ENCODE results near the gene NTMT1. TPM values are rescaled to one million over a fixed set of nuclear protein-coding genes. Genes with fewer than 3 reads are reported as not detected.
A peak's percentile ranks its signal among the peaks of the same experiment; 100 is the strongest.

The NTMT1 gene
- total RNA-seq, 4 donors from 2014 or later: 1.8 to 30.8 (median 21.6) TPM

DNA sequence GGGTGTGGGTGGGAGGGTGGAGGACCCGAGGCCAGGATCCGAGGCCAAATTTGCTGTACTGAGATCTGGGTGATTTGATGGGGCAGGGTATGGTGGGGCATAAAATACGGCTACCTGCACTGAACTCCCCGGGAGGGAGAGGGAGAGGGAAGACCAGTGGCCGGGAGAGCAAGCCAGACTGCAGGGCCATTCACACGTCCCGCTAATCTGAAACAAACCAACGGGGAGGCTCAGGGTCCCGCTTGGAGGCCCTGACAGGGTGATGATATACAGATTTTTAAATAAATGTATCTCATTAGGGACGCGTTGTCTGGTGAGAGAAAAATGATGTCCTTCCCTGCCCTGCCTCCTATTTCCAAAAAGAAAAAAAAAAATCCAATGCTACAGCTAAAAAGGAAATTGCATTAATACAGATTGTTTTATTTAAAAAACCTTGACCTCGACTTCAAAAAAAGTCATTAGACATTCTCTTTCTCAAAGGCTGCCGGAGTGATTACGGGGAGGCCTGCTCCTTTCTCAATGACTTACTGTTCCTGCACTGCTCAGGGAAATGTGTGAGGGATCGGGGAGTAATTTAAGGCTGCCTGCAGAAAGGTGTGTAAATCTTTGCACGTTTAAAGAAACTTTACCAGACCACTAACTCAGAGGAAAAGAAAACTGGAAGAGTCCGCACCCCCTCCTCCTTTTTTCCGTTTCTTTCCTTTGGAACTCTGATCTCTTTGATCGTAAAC lies 28.0 kb downstream of the NTMT1 start:
- no peaks in the 10 kb centered on the region for H3K27me3 ChIP-seq
- no peak for DNase-seq
- peak overlapping the region; percentile 74 to 78 for H3K27ac ChIP-seq
- no peaks in the 10 kb centered on the region for H3K9me3 ChIP-seq
- intact Hi-C loops (cut with DNase I; ENCODE audit: low total_unique reads): loop anchor here (10.0 kb wide), 1 partner anchor 71 kb away; no protein-coding TSS in a partner anchor
- no peaks in the 10 kb centered on the region for H3K36me3 ChIP-seq
- H3K4me1 ChIP-seq: no peaks in the 10 kb centered on the region
- TF ChIP-seq, protein P1, sequence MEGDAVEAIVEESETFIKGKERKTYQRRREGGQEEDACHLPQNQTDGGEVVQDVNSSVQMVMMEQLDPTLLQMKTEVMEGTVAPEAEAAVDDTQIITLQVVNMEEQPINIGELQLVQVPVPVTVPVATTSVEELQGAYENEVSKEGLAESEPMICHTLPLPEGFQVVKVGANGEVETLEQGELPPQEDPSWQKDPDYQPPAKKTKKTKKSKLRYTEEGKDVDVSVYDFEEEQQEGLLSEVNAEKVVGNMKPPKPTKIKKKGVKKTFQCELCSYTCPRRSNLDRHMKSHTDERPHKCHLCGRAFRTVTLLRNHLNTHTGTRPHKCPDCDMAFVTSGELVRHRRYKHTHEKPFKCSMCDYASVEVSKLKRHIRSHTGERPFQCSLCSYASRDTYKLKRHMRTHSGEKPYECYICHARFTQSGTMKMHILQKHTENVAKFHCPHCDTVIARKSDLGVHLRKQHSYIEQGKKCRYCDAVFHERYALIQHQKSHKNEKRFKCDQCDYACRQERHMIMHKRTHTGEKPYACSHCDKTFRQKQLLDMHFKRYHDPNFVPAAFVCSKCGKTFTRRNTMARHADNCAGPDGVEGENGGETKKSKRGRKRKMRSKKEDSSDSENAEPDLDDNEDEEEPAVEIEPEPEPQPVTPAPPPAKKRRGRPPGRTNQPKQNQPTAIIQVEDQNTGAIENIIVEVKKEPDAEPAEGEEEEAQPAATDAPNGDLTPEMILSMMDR (IDR thresholded peaks at IDR 0.05): no peak
- no peak for TF ChIP-seq POLR2A (IDR thresholded peaks at IDR 0.05)
- H3K4me3 ChIP-seq: peak overlapping the region in 1 of 2 donors; percentile 2

DNA sequence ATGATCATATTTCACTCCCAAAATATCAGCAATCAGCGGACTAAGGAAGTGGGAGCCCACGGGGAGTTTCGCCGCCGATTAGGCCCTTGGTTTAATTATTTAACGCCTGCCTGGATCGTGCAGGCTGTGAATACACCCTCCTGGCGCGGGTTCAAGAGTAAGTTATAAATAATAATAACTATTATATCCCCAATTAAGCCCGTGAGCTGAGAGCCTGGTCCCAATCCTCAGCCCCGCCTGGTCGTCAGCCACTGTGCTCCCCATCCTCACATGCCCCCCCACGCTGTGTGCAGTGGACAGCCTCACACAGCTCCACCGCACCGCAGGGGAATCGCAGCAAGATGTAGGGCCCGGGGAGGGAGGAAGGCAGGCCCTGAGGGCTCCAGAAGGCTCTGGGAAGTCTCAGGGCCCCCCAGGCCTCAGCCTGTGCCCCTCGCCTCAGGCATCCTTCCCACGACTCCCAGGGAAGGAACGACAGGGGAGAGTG lies 28.6 kb downstream of the NTMT1 start:
- Histone ChIP-seq H3K36me3 (no peaks in the 10 kb centered on the region), H3K27me3 (no peaks in the 10 kb centered on the region), H3K9me3 (no peaks in the 10 kb centered on the region), H3K27ac (peak overlapping the region; percentile 74 to 78), H3K4me1 (no peaks in the 10 kb centered on the region), H3K4me3 (peak overlapping the region in 1 of 2 donors; percentile 2)
- TF ChIP-seq POLR2A (IDR thresholded peaks at IDR 0.05): no peak
- TF ChIP-seq, protein P1 (IDR thresholded peaks at IDR 0.05): no peak
- DNase-seq: no peak
- intact Hi-C loops (cut with DNase I; ENCODE audit: low total_unique reads): loop anchor here (10.0 kb wide), 1 partner anchor 70 kb away; no protein-coding TSS in a partner anchor

DNA sequence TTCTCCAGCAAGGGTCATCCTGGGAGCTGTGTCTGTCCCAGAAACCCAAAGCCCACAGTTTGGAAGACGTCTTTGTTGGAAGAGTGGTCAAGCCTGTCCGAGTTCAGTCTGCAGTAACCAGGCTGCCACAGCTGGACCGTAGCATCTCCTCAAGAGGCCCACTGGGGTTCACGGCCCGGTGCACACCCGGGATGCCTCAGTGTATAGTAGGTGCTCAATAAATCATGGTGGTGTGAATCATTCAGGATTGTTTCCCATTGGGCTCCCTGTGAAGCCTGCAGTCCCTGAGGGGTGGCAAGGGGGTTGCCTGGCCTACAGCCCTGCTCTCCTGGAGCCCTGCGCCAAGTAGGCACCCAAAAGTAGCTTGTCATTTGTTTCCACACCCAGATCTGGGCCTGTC lies 29.2 kb downstream of the NTMT1 start:
- intact Hi-C loops (cut with DNase I; ENCODE audit: low total_unique reads): loop anchor here (10.0 kb wide), 1 partner anchor 70 kb away; no protein-coding TSS in a partner anchor
- Histone ChIP-seq H3K27me3 (no peaks in the 10 kb centered on the region), H3K4me3 (no peak overlapping the region), H3K4me1 (no peaks in the 10 kb centered on the region), H3K36me3 (no peaks in the 10 kb centered on the region), H3K9me3 (no peaks in the 10 kb centered on the region), H3K27ac (peak overlapping the region; percentile 74 to 78)
- DNase-seq: no peak
- TF ChIP-seq POLR2A (IDR thresholded peaks at IDR 0.05): no peak
- TF ChIP-seq, protein P1 (IDR thresholded peaks at IDR 0.05): no peak

DNA sequence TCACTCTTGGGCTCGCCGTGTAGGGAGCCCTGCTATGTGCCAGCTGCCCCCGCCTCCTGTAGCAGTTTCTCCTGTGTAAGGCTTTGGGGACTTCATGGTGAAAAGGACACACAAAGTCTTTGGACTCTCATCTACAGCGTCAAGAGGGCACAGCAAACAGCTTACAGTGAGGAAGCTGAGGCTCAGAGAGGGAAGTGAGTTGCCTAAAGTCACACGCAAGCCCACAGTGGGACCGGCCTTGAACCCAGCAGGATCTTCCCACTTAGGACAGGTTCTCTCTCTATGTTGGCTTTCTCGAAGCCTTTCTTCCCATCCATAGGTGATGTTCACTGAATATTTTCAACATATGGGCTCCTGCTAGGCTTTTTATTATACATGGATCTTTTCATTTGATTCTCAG lies 29.7 kb downstream of the NTMT1 start:
- intact Hi-C loops (cut with DNase I; ENCODE audit: low total_unique reads): loop anchor here (10.0 kb wide), 1 partner anchor 69 kb away; no protein-coding TSS in a partner anchor

More for the DNA sequence above, 29.7 kb downstream of the NTMT1 start:
- H3K27ac ChIP-seq: no peak overlapping the region
- TF ChIP-seq, protein P1 (IDR thresholded peaks at IDR 0.05): no peak
- no peak for TF ChIP-seq POLR2A (IDR thresholded peaks at IDR 0.05)
- H3K4me1 ChIP-seq: no peaks in the 10 kb centered on the region
- no peaks in the 10 kb centered on the region for H3K27me3 ChIP-seq
- DNase-seq: no peak
- H3K9me3 ChIP-seq: no peaks in the 10 kb centered on the region
- H3K36me3 ChIP-seq: no peaks in the 10 kb centered on the region
- H3K4me3 ChIP-seq: no peak overlapping the region
